HuH-7.5 (cell line): ENCODE results near the gene FRMD7.
"Not testable (repeated sequence)": the region's sequence is repeated elsewhere in the genome, so short reads cannot be mapped to it uniquely, and the experiment has no call there.

ENCODE experiments used
- DNase-seq: peaks from one replicate; pipeline ENCODE4 v3.0.0; 2011; ENCODE audit warnings: low spot score

FRMD7 gene

DNA sequence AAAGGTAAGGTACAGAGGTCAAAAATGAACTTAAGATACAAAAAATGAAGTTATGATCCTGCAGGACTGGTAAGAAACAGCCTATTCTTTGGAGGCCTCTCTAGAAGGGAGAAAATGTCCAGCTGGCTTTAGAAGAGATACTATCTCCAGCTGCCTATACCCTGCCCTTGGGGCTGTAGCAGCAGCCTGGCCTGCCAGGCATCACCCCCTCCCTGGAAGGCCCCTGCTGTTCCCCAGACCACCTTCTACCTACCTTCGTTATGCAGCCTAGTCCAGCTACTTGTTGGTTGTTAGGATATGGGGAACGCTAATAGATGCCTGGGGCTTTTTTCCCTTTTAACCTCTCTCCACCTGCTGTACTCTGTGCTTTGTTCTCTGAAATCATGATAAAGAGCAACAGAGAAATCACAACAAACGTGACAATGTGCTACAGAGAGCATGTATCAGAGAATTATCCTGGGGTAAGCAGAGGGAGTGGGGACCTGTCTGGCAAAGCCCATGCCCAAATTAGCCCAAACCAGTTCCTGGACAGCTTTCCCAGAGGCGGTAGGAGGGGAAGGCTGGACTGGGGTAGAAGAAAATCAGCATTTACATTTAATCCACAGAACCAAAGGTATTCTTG lies 34.5 kb downstream of the FRMD7 start:
- DNase-seq: no peak

DNA sequence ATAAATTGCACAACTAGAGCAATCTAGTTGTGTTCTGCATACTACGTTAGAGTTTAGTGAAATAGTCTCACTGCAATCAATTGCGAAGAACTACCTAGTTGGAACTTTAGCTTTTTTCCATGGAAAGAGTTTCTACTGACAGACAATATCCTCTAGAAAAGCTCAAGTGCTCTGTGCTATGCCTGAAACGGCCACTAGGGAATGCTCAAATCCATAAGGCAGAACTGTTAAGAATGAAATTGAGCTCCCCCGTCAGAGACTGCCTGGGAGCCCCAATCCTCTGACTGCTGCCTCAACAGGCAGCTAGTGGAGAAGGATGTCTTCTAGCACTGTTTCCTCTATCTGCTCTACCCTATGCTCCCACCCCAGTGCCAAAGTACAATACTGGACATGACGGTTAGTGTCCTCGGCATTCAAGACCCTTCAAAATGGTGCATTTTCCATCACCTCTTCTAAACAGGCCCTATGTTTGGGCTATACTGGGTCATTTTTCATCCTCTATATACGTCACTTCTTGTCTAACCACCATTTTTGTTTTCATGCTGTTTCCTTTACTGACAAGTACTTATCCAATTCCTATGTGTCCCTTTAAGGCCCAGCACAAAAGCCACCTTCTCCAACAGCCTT lies 35.3 kb downstream of the FRMD7 start:
- DNase-seq: peak; percentile 11

DNA sequence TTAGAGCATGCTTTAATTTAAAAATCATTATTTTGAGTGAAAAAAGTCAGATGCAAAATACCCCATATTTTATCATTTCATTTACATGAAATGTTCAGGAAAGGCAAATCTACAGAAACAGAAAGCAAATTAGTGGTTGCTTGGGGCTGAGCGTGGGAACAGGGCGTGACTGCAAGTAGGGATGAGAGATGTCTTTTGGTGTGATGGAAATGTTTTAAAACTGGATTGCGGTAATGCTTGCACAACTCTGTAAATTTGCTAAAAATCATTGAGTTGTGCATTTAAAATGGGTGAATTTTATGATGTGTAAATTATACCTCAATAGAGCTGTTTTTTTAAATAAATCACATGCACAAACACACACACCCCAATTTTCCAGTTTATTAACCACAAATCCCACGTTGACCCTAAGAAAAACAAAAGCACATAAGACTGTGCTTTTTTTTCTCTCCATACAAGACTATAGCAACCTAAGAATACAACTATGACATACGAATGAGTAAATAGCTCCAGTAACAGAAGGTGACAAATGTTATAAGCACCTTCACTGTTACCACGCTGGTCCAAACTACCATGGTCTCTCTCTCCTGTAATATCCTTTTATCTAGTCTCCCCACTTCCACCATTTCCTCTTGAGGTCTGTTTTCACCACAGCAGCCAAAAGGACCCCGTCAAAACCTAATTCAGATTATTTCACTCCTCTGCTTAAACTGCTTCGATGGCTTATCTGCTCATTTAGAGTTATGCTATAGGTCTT lies 37.2 kb downstream of the FRMD7 start:
- no peak for DNase-seq

DNA sequence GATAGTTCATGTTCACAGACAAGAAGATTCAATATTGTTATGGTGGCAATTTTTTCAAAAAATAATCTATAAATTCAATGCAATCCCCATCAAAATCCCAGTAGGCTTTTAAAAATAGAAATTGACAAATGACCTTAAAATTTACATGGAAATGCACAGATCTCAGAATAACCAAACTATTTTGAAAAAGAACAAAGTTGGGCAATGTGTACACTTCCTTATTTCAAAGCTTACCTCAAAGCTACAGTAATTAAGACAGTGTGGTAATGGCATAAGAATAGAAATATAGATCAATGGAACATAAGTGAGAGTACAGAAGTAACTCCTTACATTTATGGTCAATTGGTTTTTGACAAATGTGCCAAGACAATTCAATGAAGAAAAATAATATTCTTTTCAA lies 39.0 kb downstream of the FRMD7 start:
- DNase-seq: no peak

DNA sequence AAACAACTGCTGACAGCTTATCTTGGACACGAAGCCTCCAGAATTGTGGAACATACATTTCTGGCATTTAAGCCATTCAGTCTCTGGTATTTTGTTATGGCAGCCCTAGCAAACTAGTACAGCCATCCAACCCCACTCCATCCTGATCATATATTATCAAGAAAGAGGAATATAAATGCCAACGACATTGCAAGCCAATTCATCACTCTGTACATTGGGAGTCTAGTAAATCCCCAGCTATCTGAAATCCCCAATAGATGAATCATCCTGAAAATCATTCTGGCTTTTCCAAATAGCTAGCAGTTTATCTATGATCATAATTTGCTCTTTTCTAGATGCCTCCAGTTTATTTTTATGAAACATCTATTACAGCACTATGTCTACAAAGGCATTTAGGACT lies 41.1 kb downstream of the FRMD7 start:
- DNase-seq: no peak

DNA sequence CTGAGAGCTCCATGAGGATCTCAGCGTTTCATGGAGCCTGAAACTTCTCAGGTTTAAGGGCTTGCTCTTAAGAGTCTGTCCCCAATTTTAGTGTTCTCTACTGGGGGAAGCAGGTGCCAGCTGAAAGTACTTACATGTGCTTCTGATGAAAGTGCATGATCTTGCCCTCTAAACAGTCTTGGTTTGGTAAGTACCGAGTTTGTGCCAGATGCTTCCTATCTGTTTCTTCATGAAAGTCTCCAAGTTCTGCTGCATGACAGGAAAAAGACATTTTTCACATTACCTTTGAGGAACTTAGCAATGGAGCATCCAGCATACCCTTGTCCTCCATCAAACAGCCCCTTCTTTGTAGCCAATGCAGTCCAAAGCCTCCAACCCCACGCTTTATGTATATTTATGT lies 42.0 kb downstream of the FRMD7 start:
- no peak for DNase-seq

DNA sequence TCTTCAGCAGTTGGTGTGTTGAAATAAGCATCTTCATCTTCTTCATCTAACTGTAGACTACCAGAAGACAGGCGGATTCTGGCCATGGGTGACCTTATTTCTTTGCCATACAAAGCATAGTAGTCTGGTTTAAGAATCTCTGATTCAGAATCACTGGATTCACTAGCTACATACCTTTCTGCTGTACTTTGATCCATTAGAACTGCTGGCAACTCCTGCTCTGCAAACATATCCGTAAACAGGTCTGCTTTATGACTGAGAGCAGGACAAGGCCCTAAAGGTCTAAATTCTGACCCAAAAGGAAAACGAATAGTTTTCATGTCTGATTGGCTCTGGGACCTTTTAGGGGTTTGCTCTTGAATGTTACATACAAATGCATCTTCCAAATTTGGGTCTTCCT lies 49.9 kb downstream of the FRMD7 start:
- DNase-seq: no peak

DNA sequence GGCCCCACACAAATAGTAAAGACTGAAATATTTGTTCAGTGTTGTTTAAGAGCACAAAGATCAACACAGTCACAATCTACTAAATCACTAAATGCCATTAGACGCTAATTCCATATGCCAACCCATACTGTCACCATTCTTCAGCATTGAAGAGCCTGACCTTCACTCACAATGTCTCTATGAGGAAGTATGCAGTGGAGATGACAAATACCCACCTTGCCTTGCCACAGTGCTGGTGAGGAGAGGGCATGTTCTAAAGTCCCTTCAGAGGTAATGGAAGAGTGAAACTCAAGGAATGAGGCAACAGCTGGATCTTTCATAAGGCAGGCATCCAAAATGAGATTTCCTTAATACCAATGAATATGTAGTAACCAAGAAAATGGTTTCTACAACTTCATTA lies 50.4 kb downstream of the FRMD7 start:
- DNase-seq: no peak

DNA sequence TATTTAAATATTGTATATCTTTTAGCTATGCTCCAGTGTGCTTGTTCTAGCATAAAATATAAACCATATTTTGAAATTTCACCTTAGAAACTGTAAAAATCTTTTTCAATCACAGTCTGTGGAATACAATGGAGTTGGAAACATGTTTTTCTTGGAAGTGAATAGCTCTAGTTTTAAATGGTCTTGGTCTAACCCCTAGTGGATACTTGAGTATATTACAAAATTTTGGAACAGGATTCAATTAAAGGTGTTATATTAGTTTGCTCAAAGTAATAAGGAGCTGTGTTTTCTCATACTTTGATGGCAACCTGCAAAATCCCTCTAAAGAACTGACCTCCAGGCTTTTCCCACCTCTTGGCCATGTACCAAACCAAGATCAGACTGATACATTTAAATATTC lies 56.6 kb downstream of the FRMD7 start:
- no peak for DNase-seq

DNA sequence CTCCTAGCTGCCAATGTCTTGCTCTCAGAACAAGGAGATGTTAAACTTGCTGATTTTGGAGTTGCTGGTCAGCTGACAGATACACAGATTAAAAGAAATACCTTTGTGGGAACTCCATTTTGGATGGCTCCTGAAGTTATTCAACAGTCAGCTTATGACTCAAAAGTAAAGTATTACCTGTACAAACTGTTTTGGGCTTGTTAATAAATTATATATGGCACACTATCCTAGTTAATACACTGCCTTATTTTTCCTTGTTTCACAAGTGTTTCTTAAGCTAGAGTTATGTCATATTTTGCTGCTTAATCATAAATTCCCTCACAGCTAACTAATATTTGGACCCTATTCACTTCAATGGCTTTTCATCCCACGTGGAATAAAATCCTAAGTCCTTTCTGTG lies 59.4 kb downstream of the FRMD7 start:
- no peak for DNase-seq

DNA sequence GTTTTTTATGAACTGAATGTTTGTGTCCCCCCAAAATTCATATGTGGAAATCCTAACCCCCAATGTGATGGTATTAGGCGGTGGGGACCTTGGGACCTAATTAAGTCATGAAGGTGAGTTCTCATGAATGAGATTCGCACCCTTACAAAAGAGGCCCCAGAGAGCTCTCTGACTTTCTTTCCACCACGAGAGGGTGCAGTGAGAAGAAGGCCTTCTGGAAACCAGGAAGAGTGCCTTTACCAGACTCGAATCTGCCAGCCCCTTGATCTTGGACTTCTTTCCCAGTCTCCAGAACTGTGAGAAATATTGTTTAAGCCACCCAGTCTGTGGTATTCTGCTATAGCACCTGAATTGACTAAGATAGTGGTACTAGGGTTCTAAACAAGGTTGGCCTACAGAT lies 64.0 kb downstream of the FRMD7 start:
- no peak for DNase-seq

DNA sequence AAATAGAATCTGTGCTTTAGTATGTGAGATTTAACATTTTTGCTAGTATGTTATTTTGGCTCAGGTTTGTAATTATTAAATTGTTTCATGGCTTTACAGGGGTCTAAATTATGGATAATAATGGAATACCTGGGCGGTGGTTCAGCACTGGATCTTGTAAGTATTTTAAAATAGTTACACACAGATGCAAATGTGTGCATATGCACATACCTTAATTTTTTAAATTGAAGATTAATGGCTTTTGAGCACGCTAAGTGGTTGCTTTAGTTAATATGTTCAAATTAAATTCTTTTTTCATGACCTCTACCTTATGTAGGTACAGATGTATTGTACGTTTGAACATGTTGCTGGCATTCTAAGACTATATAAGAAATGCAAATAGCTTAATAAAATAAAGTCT lies 64.5 kb downstream of the FRMD7 start:
- DNase-seq: no peak

DNA sequence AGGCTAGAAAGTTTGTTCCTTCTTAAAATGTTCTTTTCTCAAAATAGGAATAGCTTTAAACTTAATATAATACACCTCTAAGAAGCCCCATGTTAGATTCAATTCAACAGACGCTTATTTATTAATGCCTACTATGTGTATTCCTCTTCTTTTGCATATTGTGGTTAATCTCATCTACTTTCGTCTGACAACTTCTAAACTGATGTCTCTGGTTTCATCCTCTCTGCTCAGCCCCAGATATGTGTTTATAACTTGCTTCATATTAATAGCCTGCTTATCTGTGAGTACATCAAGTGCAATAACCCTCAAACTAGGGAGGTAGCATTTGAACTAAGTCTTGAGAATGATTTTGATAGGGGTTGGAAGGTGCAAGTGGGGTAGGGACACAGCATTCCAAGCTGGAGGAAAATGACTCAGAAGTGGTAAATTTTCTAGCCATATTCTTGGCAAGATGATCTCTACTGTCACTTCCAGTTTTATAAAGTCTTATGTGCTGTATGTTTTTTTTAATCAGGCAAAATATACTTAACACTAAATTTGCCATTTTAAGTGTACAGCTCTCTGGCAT lies 67.8 kb downstream of the FRMD7 start:
- no peak for DNase-seq

DNA sequence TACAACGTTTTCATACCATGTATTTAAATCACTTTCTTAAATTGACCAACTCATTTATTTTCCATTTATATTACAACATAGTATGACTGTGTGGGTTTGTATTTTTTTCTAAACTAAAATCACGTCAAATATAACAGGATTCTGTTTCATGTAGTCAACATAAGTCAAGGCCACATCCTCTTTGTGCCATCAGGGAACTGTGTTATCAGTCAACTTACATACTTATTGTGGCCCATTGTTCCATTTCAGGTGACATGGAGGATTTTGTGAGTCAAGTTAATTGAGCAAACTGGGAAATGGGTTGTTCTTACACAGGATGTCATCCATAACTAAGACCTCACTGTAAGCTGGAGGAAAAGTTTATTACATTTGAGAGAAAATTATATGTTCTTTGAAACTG lies 68.8 kb downstream of the FRMD7 start:
- DNase-seq: no peak

DNA sequence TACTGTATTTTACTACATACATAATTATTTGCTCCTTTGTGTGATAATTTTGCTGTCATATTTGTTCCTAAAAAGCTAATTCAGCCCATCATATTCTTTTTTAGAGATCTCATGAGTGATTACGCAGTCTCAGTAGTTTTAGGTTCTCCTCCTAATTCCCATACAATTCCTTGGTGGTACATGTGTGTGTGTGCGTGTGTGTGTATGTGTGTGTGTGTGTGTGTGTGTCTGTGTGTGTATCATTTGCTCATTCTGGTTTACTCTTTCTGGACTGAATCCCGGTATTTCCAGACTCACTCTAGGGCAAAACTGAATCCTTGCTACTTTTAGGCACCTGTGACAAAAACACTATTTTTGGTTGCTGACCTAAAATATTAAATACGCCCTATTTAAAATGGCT lies 69.8 kb downstream of the FRMD7 start:
- no peak for DNase-seq

DNA sequence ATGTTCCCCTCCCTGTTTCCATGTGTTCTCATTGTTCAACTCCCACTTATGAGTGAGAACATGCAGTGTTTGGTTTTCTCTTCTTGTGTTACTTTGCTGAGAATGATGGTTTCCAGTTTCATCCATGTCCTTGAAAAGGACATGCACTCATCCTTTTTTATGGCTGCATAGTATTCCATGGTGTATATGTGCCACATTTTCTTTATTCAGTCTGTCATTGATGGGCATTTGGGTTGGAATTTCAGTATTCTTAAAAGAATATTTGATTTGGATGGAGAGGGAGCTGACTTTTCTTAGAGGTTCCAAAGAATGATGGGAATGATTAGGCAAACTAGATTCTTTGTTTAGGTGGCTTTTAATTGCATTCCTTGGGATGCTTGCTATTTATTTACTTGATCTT lies 76.0 kb downstream of the FRMD7 start:
- not testable (repeated sequence) for DNase-seq

DNA sequence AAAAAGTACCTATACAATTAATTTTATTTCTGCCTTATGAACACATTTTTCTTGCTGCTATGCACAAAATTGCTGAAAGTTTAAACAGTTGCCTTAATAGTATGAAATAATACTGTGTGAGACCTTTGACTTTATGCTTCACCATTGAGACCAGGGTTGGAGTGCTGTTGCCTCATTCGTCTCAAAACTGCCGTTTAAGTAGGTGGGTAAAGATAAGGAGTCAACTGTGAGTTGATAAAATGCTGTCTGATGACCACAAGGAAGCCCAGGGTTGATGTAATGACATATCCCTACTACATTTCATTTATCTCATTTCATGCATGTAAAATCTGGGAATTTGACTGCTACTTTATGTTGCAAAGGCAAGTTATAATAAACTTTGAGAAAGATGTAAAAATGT lies 81.3 kb downstream of the FRMD7 start:
- DNase-seq: no peak

DNA sequence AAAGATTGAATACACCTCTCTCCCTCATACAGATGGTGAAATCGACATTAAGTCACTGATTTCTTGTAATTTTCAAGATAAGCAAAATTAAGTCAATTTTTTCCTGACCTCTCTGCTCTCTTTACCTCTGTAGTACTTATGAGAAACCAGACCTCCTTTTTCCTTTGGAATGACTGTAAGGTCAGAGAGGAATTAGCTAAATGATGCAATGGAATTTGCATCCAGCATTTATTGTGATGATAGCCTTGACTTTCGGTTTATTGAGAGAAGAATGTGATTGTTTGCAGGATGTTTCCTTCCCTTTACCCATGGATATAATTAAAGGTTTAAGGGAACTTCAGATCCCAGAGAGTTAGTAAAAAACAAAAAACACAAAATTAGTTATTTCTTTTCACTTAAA lies 82.4 kb downstream of the FRMD7 start:
- DNase-seq: no peak

DNA sequence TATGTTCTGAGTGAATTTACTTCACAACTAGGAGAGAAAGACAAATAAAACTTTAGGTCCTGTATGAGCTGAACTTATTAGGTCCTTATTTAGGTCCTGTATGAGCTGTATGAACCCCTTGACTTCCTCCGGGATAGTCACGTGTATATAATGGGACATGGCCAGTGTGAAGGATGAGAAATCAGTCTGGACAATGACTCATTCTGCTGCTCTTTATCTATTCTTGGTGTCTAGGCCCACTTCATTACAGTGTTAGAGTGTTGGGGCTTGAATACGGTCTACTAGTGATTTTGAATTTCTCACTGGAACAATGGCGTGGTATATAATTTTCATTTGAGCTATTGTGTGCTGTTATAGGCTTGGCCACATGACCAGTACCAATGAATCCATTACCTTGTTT lies 82.9 kb downstream of the FRMD7 start:
- no peak for DNase-seq

DNA sequence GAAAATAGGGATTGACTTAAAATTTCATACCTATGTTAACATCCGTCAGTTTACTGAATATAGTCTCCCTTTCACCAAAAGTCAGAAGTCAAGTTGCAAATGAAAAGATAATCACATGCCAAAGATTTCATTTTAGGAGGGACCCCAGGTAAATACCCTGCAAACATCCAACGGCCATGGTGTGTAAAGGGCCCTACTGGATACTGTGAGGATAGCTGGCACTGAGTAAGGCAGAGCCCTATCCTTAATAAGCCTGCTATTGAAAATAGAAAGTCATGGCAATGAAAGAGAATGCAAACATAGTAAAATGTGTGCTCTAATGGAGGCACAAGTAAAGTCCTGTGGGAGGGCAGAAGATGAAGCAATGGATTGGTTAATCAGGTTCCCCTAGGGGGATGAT lies 83.8 kb downstream of the FRMD7 start:
- no peak for DNase-seq

DNA sequence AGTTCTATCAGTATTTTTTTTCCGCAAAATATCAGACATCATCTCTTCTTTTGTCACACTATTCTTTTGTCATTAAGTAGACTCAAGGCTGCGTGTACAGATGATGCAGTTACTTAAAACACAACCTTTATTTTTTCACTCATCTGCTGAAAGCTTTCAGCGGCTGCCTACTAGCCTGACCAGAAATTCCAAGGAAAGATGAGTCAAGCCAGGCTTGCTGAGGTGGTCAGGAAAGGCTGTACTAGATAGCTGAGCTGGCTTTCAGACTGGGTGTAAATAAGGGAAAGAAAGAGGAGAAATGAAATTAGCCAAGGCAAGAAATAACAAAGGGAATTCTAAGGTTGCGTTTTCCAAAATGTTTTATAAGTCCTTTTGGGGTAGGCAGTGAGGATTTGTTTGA lies 86.8 kb downstream of the FRMD7 start:
- no peak for DNase-seq

DNA sequence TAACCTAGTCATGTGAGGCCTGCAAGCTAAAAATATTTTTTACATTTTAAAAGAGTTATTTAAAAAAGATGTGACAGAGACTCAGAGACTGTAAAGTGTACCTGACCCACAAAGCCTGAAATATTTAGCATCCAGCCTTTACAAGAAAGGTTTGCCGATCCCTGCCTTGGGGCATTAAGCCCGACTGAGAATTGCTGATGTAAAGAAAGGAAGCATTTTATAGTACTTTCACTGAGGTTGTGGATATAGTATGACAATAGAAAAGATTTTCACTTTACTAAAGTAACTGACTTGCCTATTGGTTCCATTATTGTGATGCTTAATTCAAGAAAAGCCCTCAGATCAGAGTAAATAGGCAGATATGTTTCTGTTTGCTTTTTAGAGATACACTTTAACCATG lies 87.8 kb downstream of the FRMD7 start:
- no peak for DNase-seq

DNA sequence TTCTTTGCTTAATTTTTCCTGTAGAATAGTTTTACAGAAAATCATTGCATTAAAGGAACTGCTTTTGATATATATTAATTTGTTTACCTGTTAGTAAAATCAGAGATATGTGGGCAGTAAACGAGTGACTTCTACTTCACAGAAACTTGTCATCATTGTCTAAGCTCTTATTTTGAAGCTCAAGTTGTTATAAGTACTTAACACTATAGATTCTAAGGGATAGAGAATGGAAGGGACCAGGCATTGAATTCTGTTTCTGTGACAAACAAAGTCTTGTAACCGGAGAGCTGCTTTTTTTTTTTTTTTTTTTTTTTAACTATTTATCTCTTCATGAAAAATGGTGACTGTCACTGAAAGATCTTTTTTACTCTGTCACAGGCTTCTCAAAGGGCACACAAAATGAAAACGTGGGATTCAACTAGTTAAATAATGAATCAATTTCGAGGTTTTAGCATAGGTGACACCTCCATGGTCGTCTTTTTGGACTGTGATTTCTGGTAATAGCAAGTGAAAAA lies 90.3 kb downstream of the FRMD7 start:
- DNase-seq: no peak
